ENCODE results near the gene UBE2L3.
A peak's percentile ranks its signal among the peaks of the same experiment; 100 is the strongest.

UBE2L3 gene

DNA sequence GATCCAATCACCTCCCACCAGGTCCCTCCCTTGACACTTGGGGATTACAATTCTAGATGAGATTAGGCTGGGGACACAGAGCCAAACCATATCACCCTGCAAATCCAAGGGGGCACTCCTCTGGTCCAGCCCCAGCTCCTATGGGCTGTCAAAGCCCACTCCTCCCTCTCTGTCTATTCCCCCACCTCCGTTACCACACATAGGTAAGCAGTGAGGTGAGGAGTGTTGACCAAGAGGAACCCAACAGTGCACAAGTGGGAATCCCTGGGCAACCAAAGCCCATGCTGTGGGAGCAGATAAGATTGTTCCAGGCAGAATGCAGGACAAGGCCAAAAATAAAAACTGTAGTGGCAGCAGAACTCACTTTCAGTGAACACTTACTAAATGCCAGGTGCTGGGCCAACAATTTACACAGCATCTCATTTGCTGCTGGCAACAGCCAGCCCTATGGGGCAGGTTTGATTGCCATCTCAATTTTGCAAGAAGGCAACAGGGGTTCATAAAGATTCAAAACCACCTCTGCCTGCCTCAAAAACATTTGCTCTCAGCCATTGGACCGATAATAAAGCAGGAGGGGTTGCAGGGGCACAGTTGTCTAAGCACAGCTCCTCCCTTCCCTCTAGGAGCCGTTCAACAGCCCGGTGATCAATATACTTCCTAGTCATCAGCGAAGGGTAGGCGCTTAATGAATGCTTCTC is 83.5 kb downstream of the UBE2L3 start:
- no peak for DNase-seq

- DNase-seq, result no peak
Observed at GRCh38 chr22:21651521-21652009, 84.1 kb downstream of the UBE2L3 start.

DNA sequence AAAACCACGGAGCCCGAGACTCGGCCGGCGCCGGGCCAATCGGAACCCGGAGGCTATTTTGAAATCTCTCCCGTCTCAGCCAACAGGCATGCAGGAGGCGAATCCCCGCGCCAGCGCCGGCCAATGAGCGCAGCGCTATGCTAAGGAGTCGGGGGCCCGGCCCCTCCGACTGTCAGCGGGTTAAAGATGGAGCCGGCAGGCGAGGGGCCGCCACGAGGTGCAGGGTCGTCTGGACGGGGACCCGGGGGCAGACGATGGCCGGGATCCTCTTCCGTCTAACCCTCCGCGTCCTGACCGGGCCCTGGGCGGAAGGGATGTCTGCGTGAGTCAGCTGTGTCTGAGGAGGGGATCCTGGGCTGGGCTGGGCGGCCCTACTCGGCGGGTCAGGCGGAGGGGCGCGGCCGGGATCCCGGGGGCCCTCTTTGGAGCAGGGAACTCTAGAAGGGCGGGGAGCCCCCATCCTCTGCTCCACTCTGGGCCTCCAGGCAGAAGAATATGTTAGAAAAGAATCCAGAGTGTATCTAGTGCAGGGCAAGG is 84.6 kb downstream of the UBE2L3 start:
- DNase-seq, result peak; percentile 72

DNA sequence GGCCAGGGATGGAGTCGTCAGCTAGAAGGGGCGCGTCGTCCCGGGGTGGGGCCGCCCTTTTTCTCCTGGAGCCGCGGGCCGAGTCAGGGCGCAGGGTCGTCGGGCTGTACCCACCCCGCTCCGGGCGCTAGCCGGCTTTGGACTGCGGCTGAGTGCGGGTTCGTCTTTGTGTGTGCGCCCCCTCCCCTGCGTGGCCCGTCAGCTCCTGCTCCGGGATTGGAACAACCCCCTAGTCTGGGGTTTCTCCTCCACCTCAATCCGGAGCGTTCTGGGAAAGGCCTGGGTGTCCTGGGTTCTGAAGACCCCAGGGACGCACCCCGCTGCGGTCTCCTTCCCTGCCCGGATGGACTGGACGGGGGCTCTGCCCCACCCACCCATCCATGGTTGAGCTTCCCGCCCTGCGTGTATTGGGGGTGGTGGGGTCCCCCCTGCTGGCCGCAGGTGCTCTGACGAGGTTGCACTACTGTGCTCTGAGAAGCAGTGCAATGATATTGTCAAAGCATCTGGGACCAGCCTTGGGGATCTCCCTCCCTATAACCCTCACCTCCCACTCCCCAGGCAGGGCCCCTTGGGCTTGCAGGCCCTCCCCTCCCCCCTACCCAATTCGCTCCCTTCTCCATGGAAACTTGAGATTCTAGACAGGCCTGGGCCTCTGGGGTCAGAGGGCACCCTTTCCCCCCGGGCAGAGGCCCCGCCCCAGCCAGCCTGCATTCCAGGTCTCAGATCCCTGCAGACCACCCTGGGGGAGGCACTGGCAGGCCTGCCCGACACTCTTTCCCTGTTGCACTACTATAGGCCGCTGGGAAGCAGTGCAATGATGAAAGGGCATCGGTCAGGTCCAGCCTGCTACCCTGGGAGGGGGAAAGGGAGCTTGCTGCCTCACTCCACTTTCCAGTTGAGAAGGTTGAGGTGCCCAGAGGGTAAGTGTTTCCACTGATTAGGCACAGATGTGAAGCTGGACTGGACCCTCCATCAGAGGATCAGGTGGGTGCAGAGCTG is 85.3 kb downstream of the UBE2L3 start:
- no peak for DNase-seq

DNA sequence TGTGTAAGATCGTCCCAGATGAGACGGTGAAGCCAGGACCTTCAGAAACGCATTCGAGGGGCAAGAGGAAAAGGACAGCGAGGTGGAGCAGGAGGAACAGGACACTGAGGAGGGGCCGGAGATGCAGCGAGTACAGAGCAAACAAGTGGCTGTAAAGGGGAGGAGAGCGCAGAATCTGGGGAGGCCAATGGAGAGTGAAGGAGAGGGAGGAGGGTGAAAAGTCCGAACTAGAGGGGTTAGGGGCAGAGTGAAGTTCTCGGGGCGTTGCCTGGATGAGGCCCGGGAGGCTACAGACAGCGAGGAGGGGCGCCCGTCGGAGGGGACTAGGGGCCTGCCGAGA is 89.5 kb downstream of the UBE2L3 start:
- DNase-seq, result no peak

- DNase-seq, result peak; percentile 78
Observed at GRCh38 chr22:21657360-21658032, 90.0 kb downstream of the UBE2L3 start.

GRCh38 chr22:21659864-21660525 is 92.5 kb downstream of the UBE2L3 start:
- no peak for DNase-seq

- DNase-seq, result no peak
Observed at GRCh38 chr22:21660904-21661303, 93.4 kb downstream of the UBE2L3 start.

DNA sequence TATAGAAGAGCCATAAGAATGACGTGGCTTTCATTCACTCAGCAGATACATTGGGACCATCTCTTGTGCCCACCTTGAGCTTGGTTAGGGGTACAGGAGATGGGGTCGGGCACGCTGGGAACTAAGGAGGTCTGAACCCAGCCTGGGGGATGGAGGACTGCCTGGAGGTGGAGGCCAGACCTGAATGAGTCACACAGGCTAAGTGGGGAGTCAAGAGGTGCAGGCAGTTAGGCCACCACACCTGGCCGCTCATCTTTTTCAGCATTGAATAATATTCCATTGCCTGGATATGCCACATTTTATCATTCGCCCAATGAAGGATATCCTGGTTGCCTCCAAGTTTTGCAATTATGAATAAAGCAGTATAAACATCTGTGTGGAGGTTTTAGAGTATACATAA is 94.5 kb downstream of the UBE2L3 start:
- DNase-seq, result no peak

- DNase-seq, result no peak
Observed at GRCh38 chr22:21663738-21664137, 96.2 kb downstream of the UBE2L3 start.

GRCh38 chr22:21665047-21665851 is 97.7 kb downstream of the UBE2L3 start:
- DNase-seq, result no peak

- no peak for DNase-seq
Observed at GRCh38 chr22:21666786-21667185, 99.3 kb downstream of the UBE2L3 start.

DNA sequence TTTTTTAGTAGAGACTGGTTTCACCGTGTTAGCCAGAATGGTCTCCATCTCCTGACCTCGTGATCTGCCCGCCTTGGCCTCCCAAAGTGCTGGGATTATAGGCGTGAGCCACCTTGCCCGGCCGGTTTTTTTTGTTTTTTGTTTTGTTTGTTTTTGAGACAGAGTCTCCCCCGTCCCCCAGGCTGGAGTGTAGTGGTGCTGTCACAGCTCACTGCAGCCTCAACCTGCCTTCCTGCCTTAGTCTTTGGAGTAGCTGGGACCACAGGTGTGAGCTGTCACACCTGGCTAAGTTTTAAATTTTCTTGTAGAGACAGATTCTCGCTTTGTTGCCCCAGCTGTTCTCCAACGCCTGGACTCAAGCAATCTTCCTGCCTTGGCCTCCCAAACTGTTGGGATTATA is 101.5 kb downstream of the UBE2L3 start:
- no peak for DNase-seq

- DNase-seq, result no peak
Observed at GRCh38 chr22:21672107-21672629, 104.7 kb downstream of the UBE2L3 start.
